Left ventricle myocardium superior (tissue), 1 donor: ENCODE results near the gene THOP1. TPM values are rescaled to one million over a fixed set of nuclear protein-coding genes. Genes with fewer than 3 reads are reported as not detected.
A peak's percentile ranks its signal among the peaks of the same experiment; 100 is the strongest.
"Not testable (repeated sequence)": the region's sequence is repeated elsewhere in the genome, so short reads cannot be mapped to it uniquely, and the experiment has no call there.

ENCODE experiments used
- ATAC-seq: fragments of 200-7000 bp; cut with Tn5 transposase; one replicate; pipeline ENCODE4 v1.9.1; 2020; ENCODE audit warnings: mild to moderate bottlenecking, moderate library complexity
- DNase-seq: peaks from one replicate; pipeline ENCODE4 v3.0.0-alpha.2; 2020
- intact Hi-C: fragments of 100-400 bp; cut with micrococcal nuclease; formaldehyde crosslinking; loops from one replicate; pipeline ENCODE4 v1.11.0; 2022
- total RNA-seq: library from RNA; stranded (reverse); fragmentation: NEBNext Ultra II Directional; extraction: Animal tissue kit (Norgen Biotek cat#: 25700); gene quantifications from one replicate; pipeline ENCODE4 v1.2.1, GENCODE V29; 2021
- donor health status: DM: no; HTN: yes; CAD: no; lungs with severe emphysema.

The THOP1 gene
- total RNA-seq, 1 donor from 2014 or later, result 59.2 TPM

- ATAC-seq (no peak), DNase-seq (no peak)
- intact Hi-C loops, result no loop called here
Observed at GRCh38 chr19:2777952-2778683, 7.2 kb upstream of the THOP1 start.

DNA sequence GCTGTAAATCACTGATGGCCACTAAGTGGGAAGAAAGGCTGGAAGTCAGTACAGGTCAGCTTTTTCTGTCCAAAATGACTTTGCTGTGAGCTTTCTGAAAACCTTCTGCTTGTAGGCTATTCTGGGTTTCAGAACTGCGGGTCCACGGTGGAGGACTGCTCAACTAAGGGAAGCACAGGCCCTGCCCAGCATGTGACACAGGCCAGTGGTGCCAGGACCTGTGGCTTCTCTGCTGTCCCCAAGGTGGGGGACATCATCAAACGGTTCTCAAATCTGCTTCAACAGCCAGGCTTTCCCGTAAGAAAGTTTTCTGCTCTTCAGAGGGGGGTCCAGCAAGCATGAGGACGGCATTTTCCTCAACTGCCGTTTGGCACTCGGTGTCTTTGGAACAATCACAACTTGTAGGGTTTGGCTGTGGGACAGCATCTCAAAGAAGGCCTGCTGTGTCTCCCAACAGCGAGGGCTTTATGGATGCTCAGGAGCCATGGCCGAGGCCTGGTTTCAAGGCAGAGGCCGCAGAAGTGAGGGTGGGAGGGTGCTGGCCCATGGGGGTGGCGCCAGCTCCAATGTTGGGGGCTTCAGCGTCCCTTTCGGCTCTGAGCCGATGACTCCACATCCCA, 6.1 kb upstream of the THOP1 start:
- ATAC-seq (no peak), DNase-seq (no peak)
- intact Hi-C loops, result no loop called here

DNA sequence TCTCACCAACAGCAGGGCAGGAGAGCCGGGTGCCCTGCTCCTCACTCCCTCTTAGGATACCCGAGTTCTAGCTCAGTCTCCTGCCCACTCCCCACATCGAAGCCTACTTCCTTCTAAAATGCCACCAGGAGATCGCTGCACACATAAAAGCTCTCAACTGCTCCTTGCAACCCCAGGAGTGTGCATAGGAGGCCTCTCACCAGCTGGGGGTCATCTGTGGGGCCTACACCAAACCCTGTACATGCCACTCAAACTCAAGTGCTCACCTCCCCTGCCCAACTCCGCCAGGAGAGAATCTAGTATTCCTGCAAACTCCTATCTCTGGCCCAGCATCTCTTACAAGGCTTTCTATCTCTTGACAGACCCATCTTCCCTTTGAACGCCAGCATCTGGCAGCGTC, 5.0 kb upstream of the THOP1 start:
- intact Hi-C loops, result no loop called here
- DNase-seq (no peak), ATAC-seq (no peak)

DNA sequence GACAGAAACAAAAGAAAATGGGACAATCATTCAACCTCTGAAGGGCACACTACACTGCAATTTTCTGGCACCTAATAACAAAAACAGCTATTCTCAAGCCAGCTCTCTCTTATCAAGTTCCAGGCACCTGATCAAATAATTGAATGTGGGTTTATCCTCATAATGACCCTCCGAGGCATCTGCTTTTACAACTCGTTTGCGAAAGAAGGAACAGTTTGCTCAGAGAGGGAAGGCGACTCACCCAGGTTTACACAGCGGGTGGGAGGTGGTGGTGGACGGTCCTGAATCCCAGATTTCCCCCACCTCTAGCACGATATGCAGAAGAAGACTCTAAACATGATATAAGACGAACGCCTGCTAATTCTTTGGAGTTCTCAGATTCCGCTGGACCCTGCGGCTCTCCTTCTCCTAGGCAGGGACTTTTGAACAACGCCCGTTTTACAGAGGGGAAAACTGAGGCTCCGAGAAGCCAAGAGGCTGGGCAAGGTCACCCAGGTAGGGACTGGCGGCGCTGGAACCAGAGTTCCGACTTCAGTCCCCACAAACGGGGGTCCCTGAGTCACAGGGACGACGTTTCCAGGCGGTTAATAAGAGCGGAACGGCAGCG, 2.9 kb upstream of the THOP1 start:
- DNase-seq, result no peak
- intact Hi-C loops, result no loop called here
- no peak for ATAC-seq

DNA sequence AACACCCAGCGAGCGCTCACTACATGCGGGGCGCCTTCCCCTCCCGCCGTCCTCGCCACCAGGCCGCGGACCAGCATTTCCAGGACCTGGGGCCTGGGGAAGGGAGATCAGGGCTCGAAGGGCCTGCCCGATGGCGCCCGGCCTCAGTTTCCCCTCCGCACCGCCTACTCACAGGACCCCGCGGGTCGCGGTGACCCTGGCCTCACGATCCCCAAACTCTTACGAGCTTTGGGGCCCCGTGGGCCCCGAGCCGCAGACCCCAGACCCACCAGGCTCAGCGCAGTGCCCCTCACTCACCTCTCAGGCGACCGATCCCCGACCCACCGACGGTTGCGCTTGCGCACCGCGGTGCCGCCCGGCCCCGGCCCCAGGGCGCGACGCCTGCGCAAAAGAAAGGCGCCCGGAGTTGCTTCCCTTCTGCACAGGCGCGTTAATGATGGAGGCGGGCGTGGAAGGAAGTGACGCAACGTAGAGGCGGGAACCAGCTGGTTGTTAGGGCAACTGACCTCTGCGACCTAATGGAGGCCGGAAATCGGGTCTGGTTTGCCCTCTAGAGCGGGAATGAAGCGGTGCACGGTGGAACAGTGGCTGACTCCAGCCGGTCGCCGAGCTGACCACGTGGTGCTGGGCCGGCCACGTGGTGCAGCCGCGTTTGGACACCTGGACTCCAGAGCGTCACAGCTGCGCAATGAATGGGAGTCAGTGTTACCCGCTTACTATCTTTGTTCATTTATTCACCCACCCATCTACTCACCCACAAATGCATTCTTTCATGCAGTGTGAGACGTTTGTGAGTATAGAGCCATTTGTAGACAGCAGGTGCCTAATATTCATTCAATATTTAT, 2.1 kb upstream of the THOP1 start, which contains the start of gene SGTA:
SGTA (minus strand) TSS at position 338 of the 845 bp plus-strand sequence. CDS start 14,205 bp downstream, outside the sequence.
- ATAC-seq (peak; percentile 86), DNase-seq (peak; percentile 97)
- intact Hi-C loops, result no loop called here

- intact Hi-C loops, result no loop called here
- DNase-seq (no peak), ATAC-seq (no peak)
Observed at GRCh38 chr19:2783781-2784145, 1.5 kb upstream of the THOP1 start.

GRCh38 chr19:2787115-2787514, 1.8 kb downstream of the THOP1 start:
- ATAC-seq (no peak), DNase-seq (no peak)
- intact Hi-C loops, result no loop called here

DNA sequence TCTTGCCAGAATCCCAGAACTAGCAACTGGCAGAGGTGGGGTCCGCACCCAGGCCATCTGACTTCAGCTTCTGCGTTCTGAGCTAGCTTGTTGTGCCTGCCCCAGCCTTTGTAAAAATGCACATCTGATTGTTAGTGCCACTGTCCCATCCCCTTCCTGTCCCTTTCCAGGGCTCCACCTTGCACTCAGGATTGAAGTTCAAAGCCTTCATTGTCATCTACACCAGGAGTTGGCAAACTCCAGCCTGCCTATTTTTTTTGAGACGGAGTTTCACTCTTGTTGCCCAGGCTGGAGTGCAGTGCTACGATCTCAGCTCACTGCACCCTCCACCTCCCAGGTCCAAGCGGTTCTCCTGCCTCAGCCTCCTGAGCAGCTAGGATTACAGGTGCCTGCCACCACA, 2.9 kb downstream of the THOP1 start:
- intact Hi-C loops, result no loop called here
- DNase-seq, result no peak
- no peak for ATAC-seq

DNA sequence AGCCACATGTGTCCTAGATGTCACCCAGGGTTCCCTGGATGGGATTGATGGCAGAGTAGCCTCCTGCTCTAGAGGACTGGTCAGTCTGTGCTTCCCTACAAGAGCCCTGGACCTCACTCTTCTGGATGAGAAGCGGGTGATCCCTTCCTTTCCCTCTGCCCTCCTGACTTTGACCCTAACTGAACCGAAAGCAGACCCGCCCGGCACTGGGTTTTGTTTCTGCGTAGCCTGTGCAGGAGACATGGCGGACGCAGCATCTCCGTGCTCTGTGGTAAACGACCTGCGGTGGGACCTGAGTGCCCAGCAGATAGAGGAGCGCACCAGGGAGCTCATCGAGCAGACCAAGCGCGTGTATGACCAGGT, 4.9 kb downstream of the THOP1 start:
- no peak for ATAC-seq
- DNase-seq, result no peak
- intact Hi-C loops, result no loop called here

- DNase-seq (no peak), ATAC-seq (no peak)
- intact Hi-C loops, result no loop called here
Observed at GRCh38 chr19:2790557-2791271, 5.4 kb downstream of the THOP1 start.

DNA sequence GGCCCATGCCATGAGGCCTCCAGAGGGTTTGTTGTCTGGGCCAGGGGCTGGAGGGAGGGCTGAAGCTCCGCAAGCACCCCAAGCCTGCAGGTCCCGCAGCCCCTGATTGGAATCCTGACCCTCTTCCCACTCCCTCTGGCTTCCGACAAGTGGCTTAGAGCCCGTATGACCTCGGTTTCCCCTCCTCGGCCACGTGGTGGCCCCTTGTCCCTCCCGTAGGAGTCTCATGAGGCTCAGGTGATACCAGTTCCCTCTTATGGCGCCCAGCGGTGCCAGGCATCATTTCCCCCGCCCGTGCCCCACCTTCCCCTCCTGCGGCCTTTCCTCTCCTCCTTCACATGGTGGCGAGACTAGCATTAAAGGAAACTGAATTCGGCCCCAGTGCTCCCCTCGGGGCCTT, 6.1 kb downstream of the THOP1 start:
- intact Hi-C loops, result no loop called here
- DNase-seq, result no peak
- no peak for ATAC-seq

DNA sequence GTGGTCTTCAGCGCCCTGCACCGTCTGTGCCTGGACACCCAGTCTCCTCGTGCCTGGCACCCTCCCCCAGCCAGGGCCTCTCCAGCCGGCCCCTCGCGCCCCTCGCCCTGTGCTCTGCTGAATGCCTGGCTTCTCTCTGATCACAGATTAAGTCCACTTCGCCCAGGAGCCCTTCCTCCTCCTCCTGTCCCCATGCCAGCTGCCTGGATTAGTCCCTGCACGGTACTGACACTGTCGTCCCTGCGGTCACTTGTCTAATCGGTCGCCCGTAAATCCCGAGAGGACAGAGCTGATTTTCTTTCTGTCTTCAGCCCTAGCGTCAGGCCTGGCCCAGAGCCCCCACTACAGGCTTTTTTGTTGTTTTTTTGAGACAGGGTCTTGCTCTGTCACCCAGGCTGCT, 6.6 kb downstream of the THOP1 start:
- DNase-seq (peak; percentile 55), ATAC-seq (peak; percentile 44)
- intact Hi-C loops, result no loop called here

GRCh38 chr19:2792666-2793065, 7.4 kb downstream of the THOP1 start:
- DNase-seq, intact Hi-C loops, ATAC-seq: not testable (repeated sequence)

GRCh38 chr19:2793126-2793525, 7.8 kb downstream of the THOP1 start:
- ATAC-seq, result no peak
- DNase-seq, result no peak
- intact Hi-C loops, result no loop called here

DNA sequence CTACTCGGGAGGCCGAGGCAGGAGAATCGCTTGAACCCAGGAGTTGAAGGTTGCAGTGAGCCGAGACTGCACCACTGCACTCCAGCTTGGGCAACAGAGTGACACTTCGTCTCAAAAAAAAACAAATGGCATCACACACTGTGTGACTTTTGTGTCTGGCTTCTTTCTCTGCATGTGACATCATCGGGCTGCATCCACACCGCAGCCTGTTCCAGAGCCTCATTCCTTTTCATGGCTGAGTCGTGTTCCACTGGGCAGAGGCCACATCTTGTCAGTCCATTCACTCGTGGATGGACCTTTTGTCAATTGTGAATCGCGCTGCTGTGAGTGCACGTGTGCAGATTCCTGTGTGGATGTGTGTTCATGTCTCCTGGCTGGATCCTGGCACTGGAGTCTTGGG, 8.3 kb downstream of the THOP1 start:
- intact Hi-C loops, result no loop called here
- no peak for DNase-seq
- no peak for ATAC-seq

DNA sequence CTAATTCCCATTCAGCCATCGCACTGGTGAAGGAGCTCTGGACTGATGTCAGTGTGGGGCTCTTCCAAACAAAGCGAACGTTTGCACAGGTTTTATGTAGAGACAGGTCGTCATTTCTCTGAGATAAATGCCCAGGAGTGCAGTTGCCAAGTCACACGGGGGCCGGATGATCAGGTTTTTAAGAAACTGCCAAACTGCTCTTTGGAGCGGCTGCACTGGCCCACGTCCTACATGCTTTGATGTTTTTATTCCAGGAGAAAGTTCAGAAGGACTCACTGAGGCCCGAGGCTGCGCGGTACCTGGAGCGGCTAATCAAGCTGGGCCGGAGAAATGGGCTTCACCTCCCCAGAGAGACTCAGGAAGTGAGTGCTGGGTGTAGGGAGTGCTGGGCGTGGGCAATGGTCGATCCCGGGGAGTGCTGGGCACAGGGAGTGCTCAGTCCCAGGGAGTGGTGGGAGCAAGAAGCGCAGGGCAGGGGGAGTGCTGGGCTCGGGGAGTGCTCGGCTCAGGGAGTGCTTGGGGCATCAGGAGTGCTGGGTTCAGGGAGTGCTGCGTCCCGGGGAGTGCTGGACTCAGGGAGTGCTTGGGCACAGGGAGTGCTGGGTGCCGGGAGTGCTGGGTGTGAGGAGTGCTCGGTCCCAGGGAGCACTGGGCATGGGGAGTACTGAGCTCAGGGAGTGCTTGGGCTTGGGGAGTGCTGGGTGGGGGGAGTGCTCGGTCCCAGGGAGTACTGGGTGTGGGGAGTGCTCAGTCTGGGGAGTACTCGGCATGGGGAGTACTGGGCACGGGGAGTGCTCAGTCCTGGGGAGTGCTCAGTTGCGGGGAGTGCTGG, 10.7 kb downstream of the THOP1 start:
- intact Hi-C loops, result no loop called here
- no peak for DNase-seq
- no peak for ATAC-seq

- peak; percentile 46 for ATAC-seq
Observed at GRCh38 chr19:2796659-2797266, 11.5 kb downstream of the THOP1 start.

DNA sequence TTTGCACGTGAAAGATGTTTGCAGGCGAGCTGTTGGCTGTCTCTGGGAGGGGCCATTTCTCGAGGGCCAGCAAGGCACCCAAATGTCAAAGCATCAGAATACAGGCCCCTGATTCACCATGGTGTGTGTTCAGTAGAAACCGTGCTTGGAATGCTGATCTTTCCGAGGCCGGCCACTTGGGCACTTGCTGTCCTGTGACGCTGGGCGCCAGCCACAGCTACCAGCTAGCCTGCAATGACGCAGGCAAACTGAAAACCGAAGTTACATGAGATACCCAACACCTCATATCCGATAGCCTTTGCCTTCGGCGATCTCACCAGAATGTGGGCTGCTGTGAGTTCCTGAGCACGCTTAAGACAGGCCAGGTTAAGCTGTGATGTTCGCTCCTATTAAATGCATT, 12.0 kb downstream of the THOP1 start:
- peak; percentile 63 for ATAC-seq
- intact Hi-C loops, result no loop called here
- DNase-seq, result peak; percentile 74

More at GRCh38 chr19:2796659-2797266, 11.5 kb downstream of the THOP1 start:
- peak; percentile 76 for DNase-seq
- intact Hi-C loops, result no loop called here
